NCI-H345 treated with DMSO at 0.1 percent for 48 hours (cell line): ENCODE results near the gene AMZ1.
"Not testable (repeated sequence)": the region's sequence is repeated elsewhere in the genome, so short reads cannot be mapped to it uniquely, and the experiment has no call there.

Source experiments
- DNase-seq: peaks from one replicate; lab custom pipeline; 2025; ENCODE audit not compliant: unreplicated experiment; lab: John Stamatoyannopoulos, UW

The AMZ1 gene

DNA sequence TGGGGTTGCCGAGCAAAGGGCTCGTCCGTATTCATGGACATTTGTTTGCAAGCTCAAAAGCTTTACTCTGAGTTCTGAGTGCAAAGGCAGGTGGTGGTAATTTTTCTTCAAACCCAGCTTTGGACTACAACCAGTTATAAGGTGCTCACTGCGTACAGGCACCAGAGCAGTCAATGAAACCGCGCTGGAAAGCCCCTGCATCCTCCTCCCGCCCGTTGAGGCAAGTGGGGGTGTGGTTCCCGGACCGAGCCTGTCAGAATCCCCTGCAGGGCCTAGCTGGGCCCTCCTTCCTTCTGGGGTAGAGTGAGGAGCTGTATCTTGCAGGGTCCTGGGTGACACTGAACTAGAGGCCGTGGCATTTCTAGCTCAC lies 22.3 kb downstream of the AMZ1 start:
- no peak for DNase-seq

DNA sequence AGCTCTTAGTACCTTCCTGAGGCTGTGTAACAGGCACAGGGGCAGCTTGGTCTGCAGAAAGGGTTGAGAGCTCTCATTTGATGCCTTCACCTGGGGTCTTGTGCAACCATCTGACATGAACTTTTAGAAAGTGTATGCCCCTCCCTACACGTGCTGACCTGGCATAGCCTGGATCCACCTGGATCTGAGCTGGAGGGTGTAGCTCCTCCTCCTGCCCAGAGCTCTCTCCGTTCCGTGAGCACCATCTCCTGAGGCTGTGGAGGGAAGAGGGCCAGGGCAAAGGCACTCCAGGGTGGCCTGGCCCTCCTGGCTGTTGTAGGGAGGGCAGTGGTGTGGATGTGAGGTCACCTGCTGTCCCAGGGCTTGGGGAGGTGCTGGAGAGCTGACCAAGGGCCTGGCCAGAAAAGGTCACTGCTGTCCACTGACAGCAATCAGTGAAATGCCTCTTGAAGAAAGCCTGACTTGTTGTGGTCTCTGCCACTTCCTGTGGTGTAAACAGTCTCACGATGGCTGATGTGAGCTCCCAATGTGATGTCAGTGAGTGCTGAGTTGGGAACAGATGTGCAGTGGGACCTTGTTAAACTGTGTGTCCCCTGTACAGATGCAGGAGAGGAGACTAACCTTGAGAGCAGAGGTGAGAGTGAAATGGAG lies 23.0 kb downstream of the AMZ1 start:
- no peak for DNase-seq

DNA sequence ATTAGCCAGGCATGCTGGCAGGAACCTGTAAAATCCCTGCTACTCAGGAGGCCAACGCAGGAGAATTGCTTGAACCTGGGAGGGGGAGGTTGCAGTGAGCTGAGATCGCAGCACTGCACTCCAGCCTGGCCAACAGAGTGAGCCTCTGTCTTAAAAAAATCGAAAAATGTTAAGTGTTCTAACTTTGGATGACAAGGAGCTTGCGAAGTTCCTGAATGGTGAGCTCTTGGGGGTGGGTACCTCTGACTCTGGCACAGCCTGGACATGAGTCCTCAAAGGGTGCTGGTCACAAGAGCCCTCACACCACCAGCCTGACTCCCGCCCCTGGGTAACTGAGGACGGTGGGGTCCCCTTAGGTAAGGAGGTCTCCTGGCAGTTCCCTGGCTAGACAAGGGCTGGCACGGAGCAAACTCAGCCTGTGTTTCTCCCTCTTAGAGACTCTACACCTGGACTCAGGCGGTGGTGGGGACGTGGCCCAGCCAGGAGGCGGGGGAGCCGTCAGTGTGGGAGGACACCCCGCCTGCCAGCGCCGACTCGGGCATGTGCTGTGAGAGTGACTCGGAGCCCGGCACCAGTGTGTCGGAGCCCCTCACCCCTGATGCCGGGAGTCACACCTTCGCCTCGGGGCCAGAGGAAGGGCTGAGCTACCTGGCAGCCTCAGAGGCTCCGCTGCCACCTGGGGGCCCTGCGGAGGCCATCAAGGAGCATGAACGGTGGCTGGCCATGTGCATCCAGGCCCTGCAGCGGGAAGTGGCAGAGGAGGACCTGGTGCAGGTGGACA lies 24.1 kb downstream of the AMZ1 start:
- no peak for DNase-seq

DNA sequence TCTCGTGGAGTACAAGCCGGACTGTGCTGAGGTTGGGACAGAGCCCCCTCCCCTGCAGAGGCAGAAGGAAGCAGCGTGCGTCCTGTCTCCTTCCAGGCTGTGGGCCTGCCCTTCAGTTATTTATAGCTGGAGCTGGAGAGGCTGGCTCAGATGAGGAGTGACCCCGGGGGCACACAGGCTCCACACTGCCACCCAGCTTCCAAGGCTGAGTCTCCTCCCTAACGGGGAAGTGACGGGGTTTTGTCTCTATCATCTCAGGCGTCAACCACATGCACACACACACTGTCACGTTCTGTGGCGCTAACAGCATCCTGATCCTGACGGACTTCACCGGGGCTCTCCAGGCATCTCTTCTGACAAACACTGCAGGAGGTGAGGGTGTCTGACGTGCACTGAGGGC lies 25.4 kb downstream of the AMZ1 start:
- no peak for DNase-seq

DNA sequence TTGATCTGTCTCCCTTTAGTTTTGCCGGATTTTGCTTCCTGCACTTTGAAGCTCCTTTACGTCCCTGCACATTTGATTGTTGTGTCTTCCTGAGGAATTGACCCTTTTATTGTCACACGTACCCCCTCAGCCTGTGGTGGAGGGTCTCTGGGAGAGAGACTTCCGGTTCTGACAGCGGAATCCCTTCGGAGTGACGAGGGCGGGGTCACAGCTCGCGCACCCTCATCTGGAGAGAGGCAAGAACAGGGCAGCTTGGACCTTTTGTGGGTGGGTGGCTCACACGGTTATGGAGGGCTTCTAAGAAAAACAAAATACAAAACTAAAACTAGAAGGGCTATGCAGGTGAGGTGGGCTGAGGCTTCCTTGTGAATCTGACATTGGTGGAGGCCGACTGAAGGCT lies 26.0 kb downstream of the AMZ1 start:
- DNase-seq: no peak

DNA sequence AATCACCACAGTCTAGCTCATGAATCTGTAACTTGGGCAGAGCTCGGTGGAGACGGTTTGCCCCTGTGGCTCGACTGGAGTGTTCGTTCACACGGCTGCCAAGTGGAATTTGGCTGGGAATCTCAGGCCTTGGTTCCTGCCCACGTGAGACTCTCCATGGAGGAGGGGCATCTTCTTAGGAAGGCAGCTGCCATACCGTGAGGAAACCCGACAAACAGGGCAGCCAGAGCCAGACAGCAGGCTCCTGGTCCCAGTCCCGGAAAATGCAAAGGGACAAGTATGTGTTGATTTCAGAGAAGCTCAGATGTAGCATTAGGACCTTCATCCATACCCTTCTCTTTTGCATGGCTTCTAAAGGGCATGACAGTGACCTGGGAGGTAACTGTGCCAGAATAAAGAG lies 26.6 kb downstream of the AMZ1 start:
- no peak for DNase-seq

DNA sequence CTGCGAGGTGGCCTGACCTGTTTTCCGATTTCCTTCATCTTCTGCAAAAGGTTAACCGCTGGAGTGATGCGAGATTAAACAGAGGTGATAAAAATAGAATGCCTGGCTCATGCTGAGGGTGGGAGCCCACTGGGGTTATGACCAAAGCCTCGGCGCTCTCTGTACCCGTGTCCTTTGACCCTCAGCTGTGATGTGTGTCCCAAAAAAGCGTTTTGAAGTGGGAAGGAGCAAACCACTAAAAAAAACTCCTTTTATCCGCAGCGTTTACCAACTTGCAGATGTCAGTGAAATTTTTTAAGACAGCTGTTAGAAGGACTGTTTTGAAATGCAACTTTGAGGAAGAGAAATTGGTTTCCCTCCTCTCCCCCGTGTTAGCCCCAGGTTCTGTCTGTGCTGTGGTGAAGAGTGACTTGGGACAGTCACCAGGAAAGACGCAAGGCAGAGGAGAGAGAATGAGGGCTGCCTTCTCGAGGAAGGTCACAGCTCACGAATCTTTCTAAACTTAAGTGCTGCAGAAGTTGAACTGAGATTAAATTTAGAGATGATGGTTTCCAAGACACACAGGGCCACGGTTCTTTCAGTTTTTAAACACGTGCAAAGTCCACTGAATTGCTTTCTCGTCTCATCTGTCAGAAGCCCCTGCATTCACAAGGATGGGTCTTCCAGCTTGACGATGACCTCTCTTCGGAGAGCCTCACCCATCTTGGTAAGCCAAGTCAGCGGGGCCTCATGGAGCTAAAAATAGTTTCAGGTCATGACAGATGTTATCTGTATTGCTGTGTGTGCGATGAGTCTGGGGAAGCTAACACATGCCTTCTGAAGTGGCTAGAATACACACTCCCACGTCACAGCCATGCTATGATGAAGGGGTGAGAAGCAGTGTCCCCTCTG lies 27.6 kb downstream of the AMZ1 start:
- no peak for DNase-seq

DNA sequence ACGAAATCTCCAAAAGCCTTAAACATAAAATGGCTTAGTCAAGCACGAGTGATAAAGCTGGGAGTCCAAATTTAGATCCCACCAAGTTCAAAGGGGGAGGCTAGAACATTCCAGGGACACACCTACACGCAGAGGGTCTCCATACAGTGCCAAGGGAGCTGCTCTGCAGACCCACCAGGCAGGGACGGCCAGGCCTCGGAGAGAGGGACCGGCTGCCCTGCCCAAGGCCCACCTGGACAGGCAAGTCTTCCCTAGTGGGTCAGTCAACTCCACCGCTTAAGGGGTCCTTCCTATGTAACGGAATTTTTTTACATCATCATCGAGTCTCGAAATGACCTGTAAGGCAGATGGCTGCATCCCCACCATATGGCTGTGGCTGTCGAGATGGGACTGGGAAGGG lies 28.5 kb downstream of the AMZ1 start:
- no peak for DNase-seq

DNA sequence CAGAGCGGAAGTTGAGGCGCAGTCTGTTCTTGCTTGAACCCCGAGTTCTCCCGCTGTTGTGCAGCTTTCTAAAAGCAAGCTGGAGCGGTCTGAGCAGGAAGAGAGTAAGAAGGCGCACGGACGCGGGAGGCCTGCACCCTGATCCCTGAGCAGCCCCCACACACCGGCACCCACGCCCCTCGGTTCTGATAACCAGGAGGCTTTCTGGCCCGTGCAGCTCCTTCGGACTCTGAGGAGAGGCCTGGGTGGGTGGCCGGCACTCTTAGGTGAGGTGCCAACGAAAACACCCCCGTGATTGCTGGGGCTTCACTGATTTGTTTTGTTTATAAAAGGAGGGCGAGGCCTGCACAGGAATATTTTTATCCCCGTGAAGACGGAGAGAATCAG lies 28.9 kb downstream of the AMZ1 start:
- DNase-seq: no peak

DNA sequence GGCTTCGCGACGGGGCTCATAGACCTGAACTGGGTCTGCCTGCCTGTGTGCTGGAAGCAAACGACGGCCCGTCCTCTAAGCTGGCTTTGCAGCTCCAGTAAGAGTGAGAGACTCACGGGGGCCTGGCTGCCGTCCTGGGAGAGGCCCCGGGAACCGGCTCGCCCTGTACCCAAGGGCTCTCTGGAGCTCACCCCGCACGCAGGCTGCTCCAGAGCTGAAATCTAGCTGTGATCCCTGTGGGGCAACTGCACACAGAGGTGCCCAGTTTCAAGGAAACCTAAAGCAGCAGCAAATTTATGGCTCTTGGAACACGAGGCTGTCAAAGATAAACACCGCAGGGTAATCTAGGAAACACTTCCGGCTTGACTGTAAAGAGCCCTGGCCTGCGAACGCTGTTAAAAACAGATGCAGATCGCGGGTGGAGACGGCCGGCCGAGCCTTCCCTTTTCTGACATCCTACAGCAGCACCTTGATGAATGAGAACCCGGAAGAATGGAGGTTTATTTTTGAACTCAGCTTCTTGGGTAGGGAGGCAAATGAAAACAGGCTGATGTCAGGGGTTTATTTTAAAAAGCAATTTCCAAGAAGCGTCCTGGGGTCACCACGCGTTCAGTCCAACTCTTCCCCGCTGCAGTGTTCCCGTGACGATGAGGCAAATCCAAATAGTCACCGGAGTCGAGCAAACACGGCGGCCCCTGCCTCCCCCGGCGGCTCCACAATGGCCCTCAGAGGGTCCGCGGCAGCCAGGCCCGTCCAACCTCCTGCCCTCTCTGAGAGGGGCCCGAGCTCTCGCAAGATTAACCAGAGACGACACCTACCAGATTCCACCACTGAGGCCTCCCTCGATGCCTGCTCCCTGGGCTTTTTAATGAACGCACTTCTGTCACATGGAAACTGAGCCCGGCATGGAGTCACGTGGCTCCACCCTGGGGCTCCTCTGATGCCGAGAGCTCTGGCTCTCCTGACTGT lies 29.6 kb downstream of the AMZ1 start:
- no peak for DNase-seq

DNA sequence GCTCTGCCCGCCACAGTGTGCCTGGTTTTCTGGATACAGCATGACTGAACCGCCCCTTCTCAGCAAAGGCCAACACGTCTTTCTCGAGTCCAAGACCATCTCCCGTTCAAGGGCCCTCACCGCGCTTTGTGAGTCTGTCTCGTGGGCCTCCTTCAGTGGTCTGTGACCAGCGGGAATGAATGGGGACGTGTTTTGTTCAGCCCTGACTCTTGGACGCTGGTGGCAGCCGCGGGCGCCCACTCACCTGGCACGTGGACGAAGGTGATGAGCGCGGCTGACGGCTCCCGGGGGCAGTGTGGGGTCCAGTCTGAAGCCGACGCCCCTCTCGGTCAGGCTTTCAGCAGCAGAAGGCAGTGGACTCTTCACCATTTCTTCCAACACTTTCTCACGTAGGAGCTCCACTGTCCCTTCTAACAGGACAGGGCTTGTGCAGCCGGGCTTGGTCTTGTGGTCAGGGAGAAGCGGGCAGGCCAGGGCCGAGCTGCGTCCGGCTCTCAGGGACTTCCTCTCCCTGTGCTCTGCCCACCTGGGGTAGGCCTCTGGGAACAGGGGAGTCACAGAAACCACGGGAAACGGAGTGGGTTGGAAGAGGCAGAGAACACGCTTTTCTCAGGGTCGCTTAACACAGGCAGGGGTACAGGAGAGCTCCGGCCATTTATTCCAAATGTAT lies 30.4 kb downstream of the AMZ1 start:
- DNase-seq: no peak

DNA sequence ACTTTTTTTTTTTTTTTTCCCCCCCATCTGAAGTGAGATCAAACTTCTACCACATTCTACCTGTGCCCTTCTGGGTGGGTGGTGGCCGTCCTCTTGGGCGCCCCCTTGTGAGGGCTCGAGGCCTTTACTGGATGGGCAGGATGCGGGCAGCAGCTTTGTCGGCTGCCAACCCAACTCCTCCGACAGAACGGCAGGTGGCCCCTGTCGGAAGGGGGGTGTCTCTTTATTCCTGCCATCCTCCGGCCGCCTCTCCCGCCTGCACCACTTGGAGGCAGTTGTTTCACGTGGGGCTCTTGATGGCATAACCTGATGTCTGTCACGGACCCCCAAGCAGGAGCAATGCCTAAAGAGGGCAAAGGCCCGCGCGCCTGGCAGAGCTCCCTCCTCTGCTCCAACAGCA lies 31.0 kb downstream of the AMZ1 start:
- DNase-seq: peak; percentile 55

DNA sequence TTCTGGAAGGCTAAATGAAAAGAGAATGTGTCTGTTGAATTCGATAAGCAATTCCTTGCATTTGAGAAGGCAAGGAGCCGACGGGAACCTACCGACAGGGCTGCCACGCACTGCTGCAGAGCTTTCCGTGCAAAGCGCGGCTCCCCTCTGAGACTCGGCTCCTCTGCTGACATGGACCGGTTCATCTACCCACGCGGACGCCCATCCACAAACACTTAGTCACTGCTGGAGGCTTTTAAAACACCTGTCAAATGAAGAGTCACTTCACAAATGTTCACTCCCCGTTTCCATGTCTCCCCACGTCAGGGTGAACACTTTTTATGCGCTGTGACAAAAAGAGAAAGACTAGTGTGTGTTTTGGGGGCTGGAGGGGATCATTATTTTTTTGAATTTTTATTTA lies 32.0 kb downstream of the AMZ1 start:
- peak; percentile 98 for DNase-seq

DNA sequence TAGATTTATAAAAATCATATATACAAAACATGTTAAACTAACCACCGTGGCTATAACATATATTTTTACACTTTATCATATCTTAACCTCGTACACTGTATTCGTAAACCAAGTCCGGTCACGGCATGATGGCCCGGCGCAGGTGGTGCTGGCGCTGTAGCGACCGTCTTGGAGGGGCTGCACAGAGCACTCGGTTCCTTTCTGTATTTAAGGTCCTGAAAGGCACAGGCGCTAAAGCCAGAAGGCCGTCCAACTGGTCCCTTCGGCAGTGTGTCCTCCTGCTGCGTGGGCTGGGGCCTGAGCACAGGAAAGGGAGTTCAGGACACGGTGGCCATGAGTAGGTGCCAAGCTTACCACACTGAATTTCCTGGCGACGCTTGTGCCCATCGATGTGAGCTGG lies 33.8 kb downstream of the AMZ1 start:
- no peak for DNase-seq

DNA sequence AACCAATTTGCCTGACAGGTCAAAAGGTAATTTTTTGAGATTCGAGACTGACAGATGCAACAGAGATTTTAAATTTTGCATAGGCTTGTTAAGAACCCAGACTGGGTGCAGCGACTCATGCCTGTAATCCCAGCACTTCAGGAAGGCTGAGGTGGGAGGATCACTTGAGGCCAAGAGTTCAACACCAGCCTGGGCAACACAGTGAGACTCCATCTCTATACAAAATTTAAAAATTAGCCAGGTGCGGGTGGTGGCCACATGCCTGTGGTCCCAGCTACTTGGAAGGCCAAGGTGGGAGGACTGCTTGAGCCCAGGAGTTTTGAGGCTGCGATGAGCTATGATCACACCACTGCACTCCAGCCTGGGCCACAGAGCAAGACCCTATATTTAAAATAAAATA lies 34.6 kb downstream of the AMZ1 start:
- DNase-seq: no peak

DNA sequence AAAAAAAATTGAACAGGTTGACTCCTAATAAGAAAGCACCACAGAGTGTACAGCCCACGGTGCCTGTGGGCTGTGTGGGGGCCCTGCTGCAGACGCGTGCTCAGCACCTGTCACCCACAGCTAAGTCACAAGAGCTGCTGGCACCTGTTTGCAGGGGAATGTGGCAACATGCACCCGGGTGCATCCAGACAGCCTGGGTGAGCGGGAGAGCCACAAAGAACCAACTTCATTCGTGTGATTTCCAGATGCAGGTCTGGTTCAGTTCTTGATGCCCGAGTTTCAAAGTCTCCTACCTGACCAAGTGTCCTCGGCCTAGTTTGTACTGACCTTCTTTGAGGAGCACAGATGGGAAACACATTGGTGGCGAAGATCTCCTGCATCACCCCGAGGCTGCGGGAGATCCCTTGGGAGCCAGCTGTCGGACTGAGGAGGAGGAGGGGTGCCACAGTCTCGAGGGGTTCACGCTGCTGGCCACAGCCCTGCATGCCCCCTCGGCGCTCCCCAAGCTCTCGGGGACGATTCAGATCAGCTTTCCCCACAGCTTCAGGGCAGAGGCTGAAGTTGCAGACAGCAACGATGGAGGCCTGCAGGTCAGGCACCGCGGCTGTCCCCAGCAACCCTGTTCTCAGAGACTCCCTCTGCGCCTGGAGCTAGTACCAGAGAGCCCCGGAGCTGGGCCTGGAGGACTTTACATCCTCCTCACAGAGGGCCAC lies 35.3 kb downstream of the AMZ1 start:
- DNase-seq: no peak

DNA sequence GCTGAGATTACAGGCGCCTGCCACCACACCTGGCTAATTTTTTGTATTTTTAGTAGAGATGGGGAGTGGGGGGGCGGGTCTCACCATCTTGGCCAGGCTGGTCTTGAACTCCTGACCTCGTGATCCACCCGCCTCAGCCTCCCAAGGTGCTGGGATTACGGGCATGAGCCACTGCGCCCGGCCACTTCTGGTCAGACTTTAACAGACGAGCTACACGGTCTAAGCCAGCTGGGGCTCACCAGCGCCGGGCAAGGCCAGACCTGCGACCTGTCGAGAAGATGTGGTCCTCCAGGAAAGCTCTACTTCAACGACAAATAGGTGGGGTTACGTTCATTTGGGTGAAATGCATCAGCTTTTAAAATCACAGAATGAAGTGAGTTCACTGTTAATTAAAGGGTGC lies 36.0 kb downstream of the AMZ1 start:
- not testable (repeated sequence) for DNase-seq

DNA sequence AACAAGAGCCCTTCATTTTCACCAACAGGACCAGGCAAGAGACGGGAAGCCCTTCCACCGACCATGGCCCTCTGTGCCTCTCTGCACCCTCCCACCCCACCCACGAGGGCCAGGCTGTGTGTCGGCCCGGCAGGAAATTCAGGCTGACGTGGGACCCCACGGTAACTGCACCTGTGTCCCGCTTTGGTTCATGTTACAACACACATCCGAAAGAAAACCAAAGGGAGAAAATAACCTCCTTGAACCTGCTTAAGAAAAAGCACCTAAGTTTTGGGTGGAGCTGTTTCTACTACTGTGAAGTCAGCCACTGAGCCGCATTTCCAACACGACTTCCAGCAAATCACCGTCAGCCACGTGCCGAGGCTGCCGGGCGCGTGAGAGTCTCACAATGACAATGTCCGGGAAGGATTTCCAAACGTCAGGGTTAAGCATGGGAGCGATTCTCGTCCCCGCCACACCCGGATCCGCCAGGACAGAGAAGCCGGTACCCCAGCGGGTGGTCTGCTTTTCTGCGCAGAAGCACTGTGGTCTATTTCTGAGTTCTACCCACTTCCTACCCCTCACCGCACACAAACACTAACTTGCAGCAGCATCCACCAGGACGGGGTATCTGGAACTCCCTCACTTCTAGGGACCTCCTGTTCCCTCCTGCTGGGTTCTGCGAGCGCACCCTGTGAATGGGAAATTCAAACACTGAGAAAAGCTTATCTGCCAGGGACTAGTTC lies 36.6 kb downstream of the AMZ1 start:
- no peak for DNase-seq
